Peyer's patch (tissue), 4 donors: ENCODE measurements around the gene CHN2.

Experiments
- POLR2A ChIP-seq, 2 donors: fragments of 450-650 bp; IDR thresholded peaks; one replicate each; pipeline ENCODE4 v1.5.1; 2017; ENCODE audit warnings: antibody characterized with exemption in 2 of 2, mild to moderate bottlenecking in 2 of 2, moderate library complexity in 2 of 2
- TF ChIP-seq, protein P1 (sequence below), 6 experiments: fragments of 450-650 bp in 4 of 6; fragments of 200-600 bp in 2 of 6; sonication (generic) in 1 of 6; IDR thresholded peaks; one replicate each; pipeline ENCODE4 v1.5.1; 2017 to 2019; ENCODE audit warnings: antibody characterized with exemption in 6 of 6, mild to moderate bottlenecking in 3 of 6, moderate library complexity in 1 of 6

DNA sequence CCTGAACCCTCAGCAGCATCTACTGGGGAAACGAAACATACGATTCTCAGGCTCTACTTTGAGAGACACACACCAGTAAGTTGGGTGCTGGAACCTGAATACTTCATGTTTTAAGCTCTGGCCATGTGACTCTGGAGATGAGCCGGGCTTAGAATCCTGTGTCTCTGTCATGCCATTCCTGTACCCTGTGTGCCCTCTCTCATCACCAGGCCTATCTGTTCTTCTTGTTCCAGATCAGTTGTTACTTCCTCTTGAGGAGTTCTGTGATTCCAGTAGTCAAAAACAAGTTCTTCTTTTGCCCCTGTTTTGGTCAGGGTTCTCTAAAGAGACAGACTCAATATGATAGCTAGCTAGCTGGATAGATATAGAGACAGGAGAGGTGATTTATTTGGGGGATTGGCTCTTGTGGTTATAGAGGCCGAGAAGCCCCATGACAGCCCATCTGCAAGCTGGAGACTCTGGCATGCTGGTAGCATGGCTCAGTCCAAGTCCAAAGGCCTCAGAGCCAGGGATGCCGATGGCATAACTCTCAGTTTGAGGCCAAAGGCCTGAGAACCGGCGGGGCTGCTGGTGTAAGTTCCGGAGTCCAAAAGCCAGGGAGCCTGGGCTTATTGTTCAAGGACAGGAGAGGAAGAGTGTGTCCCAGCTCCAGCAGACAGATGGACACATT is 54.3 kb downstream of the CHN2 start:
- TF ChIP-seq POLR2A (IDR thresholded peaks at IDR 0.05), result no peak
- TF ChIP-seq, protein P1, sequence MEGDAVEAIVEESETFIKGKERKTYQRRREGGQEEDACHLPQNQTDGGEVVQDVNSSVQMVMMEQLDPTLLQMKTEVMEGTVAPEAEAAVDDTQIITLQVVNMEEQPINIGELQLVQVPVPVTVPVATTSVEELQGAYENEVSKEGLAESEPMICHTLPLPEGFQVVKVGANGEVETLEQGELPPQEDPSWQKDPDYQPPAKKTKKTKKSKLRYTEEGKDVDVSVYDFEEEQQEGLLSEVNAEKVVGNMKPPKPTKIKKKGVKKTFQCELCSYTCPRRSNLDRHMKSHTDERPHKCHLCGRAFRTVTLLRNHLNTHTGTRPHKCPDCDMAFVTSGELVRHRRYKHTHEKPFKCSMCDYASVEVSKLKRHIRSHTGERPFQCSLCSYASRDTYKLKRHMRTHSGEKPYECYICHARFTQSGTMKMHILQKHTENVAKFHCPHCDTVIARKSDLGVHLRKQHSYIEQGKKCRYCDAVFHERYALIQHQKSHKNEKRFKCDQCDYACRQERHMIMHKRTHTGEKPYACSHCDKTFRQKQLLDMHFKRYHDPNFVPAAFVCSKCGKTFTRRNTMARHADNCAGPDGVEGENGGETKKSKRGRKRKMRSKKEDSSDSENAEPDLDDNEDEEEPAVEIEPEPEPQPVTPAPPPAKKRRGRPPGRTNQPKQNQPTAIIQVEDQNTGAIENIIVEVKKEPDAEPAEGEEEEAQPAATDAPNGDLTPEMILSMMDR (IDR thresholded peaks at IDR 0.05), result no peak
